NCI-H69 (cell line): ENCODE results near the gene GARRE1.
A peak's percentile ranks its signal among the peaks of the same experiment; 100 is the strongest.
"Not testable (repeated sequence)": the region's sequence is repeated elsewhere in the genome, so short reads cannot be mapped to it uniquely, and the experiment has no call there.

Experiments
- DNase-seq: peaks from one replicate; lab custom pipeline; 2025; lab: John Stamatoyannopoulos, UW

The GARRE1 gene

DNA sequence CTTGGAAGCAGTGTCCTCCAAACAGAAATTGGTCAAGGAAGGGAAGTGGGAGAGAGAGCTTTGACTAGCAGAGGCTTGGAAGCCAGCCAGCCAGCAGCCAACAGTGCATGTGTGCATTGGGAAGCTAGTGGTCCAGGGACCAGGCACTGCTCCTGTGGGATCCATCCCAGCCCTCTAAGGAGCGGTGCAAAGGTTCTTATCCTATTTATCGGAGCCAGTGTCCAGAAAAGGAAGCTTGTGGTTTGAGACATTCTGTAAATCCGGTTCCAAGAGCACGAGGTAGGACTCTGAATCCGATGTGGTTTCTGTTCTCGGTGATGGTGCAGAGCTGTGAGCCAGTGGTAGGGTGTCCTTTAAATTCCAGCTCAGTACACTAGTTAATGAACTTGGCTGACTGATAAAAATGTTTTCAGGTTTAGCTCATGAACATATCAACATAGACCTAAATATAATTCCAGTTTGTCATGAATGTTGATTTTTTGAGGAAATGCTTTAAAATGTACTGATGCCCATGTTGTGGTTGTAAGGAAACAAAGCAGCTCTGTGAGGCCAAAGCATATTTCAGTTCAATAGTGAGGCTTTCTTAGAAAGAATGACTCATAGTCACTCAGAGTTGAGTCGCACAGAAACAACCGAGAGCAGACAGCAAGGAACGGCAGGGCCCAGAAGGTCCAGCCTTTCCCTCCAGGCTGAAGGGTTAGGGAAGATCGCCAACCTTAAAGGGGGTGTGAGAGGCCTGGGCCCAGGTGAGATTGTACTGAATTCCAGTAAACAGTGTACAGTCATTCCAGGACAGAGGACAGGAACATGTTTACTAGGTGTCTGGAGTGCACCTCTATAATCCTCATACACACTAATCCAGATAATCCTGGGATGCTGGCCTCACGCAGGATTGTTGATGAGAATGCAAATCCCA, 21.5 kb upstream of the GARRE1 start:
- DNase-seq: peak; percentile 25

- DNase-seq: no peak
Observed at GRCh38 chr19:34235425-34235940, 18.9 kb upstream of the GARRE1 start.

GRCh38 chr19:34236035-34236987, 18.0 kb upstream of the GARRE1 start:
- no peak for DNase-seq

DNA sequence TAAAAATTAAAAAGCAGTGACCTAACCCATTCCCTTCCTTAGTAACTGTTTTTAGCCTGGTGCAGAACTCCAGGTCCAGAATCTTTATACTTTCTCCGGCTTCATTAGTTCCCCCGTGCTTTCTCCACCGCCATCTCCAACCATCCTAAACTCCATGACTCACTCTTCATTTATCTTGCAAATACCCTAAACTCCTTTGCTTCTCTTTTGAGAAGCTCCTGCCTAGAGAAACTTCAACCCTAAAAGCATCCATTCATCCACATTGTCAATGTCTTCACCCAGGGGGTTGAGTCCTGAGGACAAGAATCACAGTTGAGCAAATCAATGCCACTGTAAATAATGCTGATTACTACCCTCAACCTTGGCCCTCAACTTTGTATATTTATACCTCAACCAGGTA, 17.1 kb upstream of the GARRE1 start:
- no peak for DNase-seq

DNA sequence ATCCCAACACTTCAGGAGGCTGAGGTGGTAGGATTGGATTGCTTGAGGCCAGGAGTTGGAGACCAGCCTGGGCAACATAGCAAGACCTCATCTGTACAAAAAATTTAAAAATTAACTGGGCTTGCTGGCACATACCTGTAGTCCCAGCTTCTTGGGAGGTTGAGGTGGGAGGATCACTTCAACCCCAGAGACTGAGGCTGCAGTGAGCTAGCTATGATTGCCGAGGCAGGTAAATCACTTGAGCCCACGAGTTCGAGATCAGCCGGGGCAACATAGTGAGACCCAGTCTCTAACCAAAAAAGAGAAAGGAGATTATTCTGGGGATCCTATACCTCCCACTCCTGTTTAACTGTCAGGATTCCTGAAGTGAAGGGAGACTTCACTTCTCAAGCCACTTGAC, 16.4 kb upstream of the GARRE1 start:
- no peak for DNase-seq

- peak; percentile 89 for DNase-seq
Observed at GRCh38 chr19:34241513-34242337, 12.6 kb upstream of the GARRE1 start.

DNA sequence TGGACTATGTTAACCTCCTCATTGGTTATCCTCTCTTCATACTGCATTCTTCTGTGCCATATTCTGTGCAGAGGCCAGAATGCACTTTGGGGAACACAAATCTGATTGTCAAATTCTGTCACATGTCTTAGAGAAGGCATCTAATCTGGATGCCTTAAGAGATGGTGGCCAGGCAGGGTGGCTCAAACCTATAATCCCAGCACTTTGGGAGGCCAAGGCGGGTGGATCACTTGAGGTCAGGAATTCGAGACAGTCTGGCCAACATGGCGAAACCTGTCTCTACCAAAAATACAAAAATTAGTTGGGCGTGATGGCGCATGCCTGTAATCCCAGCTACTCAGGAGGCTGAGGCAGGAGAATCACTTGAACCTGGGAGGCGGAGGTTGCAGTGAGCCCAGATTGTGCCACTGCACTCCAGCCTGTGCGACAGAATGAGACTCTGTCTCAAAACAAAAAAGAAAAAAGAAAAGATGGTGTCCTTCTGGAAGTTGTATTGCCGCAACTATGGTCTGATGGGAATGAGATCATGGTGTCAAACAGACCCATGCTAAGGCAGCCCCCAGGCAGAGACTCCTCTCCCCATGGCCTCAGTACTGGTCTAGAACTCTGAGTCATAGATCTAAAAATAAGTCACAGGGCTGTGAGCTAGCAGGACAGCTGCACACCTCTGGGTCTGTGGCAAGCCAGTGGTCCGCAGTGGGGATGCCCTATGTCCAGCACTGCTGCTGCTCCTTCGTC, 11.0 kb upstream of the GARRE1 start:
- DNase-seq: not testable (repeated sequence)

- no peak for DNase-seq
Observed at GRCh38 chr19:34243876-34244578, 10.3 kb upstream of the GARRE1 start.

GRCh38 chr19:34244611-34245299, 9.6 kb upstream of the GARRE1 start:
- peak; percentile 61 for DNase-seq

DNA sequence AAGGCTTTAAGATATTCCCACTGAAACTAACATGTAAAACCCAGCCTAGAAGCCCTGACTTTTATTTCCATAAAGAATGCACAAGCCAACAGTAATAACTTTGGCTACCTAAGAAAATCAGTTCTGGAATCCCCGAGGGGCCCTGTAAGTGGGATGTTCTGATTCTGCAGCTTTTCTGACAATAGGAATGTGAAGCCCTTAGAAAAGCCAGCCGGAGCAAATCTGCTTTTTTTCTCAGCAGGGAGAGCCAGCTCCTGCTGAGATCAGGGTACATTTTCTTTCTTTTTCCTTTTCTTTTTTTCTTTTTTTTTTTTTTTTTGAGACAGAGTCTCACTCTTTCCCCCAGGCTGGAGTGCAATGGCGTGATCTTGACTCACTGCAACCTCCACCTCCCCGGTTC, 8.0 kb upstream of the GARRE1 start:
- no peak for DNase-seq

DNA sequence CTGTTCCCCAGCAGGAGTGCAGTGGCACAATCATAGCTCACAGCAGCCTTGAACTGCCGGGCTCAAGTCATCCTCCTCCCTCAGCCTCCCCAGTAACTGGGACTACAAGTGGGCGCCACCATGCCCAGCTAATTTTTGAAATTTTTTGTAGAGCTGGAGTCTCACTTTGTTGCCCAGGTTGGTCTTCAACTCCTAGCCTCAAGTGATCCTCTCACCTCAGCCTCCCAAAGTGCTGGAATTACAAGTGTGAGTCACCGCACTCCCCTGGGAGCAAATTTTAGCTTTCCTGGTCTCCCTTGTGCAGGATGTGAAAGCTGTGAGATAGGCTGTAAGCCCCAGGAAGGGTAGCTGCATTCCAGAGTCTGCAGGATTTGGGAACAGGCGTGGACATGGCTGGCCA, 5.4 kb upstream of the GARRE1 start:
- no peak for DNase-seq

DNA sequence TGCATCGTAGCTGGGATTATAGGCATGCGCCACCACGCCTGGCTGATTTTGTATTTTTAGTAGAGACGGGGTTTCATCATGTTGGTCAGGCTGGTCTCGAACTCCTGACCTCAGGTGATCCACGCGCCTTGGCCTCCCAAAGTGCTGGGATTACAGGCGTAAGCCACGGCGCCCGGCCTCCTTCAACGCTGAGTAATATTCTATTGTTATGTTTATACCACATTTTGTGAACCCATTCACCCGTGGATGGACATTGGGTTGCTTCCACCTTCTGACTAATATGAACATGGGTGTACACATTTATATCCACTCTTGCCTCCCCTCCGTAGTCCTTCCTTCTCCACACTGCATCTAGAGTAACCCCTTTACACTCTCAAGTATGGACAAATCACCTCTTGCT, 1.2 kb upstream of the GARRE1 start:
- DNase-seq: not testable (repeated sequence)

- DNase-seq: not testable (repeated sequence)
Observed at GRCh38 chr19:34253681-34254045, 691 bp upstream of the GARRE1 start.

DNA sequence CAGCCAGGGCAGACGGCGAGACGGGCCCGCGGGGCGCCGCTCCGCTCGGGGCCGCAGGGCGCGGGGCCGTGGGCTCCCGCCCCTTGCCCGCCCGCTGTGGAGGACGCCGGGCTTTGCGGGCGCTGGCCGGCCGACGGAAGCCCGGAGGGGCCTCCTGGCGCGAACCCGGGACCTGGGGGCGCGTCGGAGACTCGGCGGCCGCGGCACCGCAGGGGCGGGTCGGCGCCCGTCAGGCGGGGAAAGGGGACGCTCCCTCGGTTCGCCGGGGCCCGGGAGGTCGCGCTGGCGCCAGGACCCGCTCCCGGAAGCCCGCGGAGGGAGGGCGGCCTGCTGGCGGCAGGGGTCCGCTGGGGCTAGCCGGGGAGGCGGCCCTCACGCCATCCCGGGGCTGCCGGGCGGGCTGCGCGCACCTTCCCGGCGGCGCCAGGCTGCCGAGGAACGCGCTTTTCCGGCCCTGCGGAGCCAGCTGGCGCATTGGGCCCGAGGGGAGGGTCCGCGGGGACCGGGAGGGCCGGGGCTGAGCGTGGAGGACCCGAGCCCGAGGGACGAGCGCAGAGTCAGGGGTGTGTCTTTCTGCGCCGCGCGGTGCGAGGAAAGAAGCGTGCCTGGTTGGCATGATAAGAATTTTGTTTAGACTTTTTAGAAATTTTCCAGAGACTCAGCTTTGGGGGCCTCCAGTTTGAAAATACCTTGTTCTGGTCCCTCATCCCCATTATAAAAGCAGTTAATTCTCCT, 511 bp downstream of the GARRE1 start:
- DNase-seq: peak; percentile 91

DNA sequence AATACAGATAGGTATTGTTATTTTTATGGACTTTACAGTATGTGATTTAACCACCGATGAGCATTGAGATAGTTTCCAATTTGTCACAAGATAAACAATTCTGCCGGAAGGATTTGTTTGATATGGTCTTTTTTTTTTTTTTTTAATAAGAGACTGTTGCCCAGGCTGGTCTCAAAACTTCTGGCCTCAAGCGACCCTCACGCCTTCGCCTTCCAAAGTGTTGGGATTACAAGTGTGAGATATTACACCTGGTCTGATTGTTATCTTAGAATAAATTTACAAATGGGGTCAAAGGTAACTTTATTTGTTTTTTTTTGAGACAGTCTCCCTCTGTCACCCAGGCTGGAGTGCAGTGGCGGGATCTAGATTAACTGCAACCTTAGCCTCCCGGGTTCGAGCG, 1.2 kb downstream of the GARRE1 start:
- DNase-seq: no peak

GRCh38 chr19:34256835-34257558, 2.6 kb downstream of the GARRE1 start:
- no peak for DNase-seq

DNA sequence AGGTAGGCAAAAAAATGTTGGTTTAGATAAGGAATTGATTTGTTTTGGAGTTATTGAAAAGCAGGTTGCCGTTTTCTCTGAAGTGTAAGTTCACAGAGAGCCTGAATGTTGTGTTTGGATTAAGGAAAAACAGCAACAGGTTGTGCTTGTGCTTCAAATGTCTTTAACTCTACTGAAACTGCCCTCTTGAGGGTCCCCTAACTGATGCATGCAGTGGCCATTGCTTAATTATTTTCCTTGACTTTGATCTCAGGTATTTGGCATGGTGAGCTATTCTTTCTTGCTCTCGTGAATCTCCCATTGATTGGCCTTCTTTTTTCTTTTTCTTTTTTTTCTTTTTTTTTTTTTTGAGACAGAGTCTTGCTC, 3.2 kb downstream of the GARRE1 start:
- no peak for DNase-seq

DNA sequence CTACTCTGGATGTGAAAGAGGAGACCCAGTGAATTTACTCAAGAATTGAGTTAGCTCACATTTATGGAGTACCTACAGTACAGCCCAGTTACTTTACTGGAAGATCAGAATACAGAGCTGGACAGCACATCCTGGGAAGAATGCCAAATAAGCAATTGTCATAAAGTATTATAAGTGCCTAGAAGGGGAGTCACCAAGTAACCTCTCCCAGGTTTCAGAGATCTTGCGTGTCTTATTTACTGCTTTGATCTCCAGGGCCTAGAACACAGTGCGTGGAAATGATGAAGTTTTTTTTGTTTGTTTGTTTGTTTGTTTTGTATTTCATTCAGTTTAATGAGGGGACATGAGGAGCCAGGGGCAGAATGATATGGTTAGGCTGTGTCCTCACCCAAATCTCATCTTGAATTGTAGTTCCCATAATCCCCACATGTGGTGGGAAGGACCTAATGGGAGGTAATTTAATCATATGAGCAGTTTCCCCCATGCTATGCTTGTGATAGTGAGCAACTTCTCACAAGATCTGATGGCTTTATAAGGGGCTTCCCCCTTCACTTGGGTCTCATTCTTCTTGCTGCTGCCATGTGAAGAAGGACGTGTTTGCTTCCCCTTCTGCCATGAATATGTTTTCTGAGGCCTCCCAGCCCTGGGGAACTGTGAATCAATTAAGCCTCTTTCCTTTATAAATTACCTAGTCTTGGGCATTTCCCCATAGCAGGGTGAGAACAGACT, 5.2 kb downstream of the GARRE1 start:
- peak; percentile 30 for DNase-seq
